WERI-Rb-1 (cell line): ENCODE results near the gene INTS14.

Experiments used
- DNase-seq: peaks from one replicate; pipeline ENCODE4 v3.0.0-alpha.2; 2020
- H3K27ac ChIP-seq: fragments of 250-450 bp; sonication (Bioruptor Pico); 2 replicates; pipeline ENCODE4 v1.5.1; 2020; ENCODE audit warnings: mild to moderate bottlenecking, moderate library complexity
- H3K27me3 ChIP-seq: fragments of 250-450 bp; sonication (Bioruptor Pico); 2 replicates; pipeline ENCODE4 v1.5.1; 2021; ENCODE audit warnings: mild to moderate bottlenecking, low read depth, moderate library complexity; ENCODE audit not compliant: insufficient read depth, severe bottlenecking
- H3K36me3 ChIP-seq: fragments of 250-450 bp; sonication (Bioruptor Pico); 2 replicates; pipeline ENCODE4 v1.5.1; 2020; ENCODE audit warnings: mild to moderate bottlenecking, moderate library complexity
- H3K4me3 ChIP-seq: 2 replicates; pipeline ENCODE4 v1.5.1; 2011; ENCODE audit warnings: low read depth, mild to moderate bottlenecking, control low read depth, low read length
- H3K9me3 ChIP-seq: fragments of 250-450 bp; sonication (Bioruptor Pico); 2 replicates; pipeline ENCODE4 v1.5.1; 2021; ENCODE audit warnings: mild to moderate bottlenecking, moderate library complexity; ENCODE audit not compliant: severe bottlenecking
- TF ChIP-seq, protein P1 (sequence below): IDR thresholded peaks from 2 replicates; pipeline ENCODE4 v1.5.1; 2011; ENCODE audit warnings: low read depth, mild to moderate bottlenecking, control low read depth, inconsistent platforms, low read length

The INTS14 gene

GRCh38 chr15:65576664-65577063, 34.3 kb downstream of the INTS14 start:
- DNase-seq, result no peak
- H3K4me3 ChIP-seq, result no peak overlapping the region
- no peaks in the 10 kb centered on the region for H3K27me3 ChIP-seq

GRCh38 chr15:65571971-65572370, 39.0 kb downstream of the INTS14 start:
- H3K9me3 ChIP-seq, result no peaks in the 10 kb centered on the region
- TF ChIP-seq, protein P1, sequence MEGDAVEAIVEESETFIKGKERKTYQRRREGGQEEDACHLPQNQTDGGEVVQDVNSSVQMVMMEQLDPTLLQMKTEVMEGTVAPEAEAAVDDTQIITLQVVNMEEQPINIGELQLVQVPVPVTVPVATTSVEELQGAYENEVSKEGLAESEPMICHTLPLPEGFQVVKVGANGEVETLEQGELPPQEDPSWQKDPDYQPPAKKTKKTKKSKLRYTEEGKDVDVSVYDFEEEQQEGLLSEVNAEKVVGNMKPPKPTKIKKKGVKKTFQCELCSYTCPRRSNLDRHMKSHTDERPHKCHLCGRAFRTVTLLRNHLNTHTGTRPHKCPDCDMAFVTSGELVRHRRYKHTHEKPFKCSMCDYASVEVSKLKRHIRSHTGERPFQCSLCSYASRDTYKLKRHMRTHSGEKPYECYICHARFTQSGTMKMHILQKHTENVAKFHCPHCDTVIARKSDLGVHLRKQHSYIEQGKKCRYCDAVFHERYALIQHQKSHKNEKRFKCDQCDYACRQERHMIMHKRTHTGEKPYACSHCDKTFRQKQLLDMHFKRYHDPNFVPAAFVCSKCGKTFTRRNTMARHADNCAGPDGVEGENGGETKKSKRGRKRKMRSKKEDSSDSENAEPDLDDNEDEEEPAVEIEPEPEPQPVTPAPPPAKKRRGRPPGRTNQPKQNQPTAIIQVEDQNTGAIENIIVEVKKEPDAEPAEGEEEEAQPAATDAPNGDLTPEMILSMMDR, result no peak
- DNase-seq, result no peak
- no peaks in the 10 kb centered on the region for H3K27me3 ChIP-seq
- no peak overlapping the region for H3K27ac ChIP-seq
- no peak overlapping the region for H3K4me3 ChIP-seq
- H3K36me3 ChIP-seq, result peaks cover 87% of the 10 kb centered on the region

More at GRCh38 chr15:65576664-65577063, 34.3 kb downstream of the INTS14 start:
- H3K36me3 ChIP-seq, result peaks cover 54% of the 10 kb centered on the region
- H3K27ac ChIP-seq, result no peak overlapping the region
- TF ChIP-seq, protein P1, result no peak
- no peaks in the 10 kb centered on the region for H3K9me3 ChIP-seq

DNA sequence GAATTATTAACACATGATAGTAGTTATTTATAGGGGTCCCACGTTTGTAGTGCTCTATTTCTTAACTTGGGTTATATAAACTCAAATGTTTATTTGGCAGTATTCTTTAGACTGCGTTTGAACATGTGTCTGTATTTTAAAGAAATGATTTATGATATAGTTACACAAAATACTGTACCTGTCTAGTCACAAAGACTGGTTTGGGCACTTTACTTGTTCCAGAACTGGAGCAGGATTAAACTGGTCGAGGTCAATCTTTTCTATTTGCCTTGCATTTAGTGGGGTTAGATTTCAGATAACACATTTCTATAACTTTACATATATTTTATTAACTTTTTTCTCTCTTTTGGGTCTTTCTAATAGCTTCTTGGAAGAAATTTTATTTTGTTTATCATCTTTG, 41.2 kb downstream of the INTS14 start:
- no peak overlapping the region for H3K4me3 ChIP-seq
- no peaks in the 10 kb centered on the region for H3K9me3 ChIP-seq
- H3K27me3 ChIP-seq, result no peaks in the 10 kb centered on the region
- peaks cover 91% of the 10 kb centered on the region for H3K36me3 ChIP-seq
- no peak overlapping the region for H3K27ac ChIP-seq
- TF ChIP-seq, protein P1, result no peak
- DNase-seq, result no peak

DNA sequence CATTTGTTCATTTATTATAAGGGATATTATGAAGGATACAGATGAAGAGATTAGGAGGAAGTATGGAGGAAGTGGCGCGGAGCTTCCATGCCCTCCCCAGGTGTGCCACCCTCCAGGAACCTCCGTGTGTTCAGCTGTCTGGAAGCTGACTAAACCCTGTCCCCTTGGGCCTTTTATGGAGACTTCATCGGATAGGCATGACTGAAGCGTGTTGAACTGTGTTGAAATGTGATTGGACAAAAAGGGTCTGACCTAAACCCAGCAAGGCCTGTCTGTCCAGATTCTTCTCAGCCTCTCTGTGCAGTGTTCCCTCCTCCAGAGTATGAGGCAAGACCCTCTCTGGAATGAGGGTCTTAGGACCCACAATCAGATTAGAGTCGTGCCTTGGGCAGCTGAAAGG, 49.0 kb downstream of the INTS14 start:
- Histone ChIP-seq H3K27me3 (no peaks in the 10 kb centered on the region), H3K9me3 (no peaks in the 10 kb centered on the region), H3K4me3 (no peak overlapping the region), H3K27ac (no peak overlapping the region), H3K36me3 (peaks cover 94% of the 10 kb centered on the region)
- TF ChIP-seq, protein P1, result no peak
- no peak for DNase-seq

DNA sequence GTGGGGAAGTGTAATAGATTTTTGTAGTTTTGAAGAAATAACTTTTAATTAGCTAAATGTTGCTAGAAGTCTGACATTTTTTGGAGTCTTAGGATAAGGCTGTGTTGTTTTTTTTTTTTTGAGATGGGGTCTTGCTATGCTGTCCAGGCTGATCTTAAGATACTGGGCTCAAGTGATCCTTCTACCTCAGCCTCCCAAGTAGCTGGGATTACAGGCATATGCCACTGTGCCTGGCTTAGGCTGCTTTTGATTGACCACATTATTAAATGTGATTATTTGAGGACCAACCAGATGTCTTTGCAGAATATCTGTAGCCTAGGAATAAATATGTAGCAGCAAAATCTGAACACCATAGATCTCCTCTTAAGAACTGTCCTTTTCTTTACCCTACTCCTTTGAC, 51.0 kb downstream of the INTS14 start:
- Histone ChIP-seq H3K27ac (no peak overlapping the region), H3K36me3 (peaks cover 94% of the 10 kb centered on the region), H3K9me3 (no peaks in the 10 kb centered on the region), H3K4me3 (no peak overlapping the region), H3K27me3 (no peaks in the 10 kb centered on the region)
- DNase-seq, result no peak
- TF ChIP-seq, protein P1, result no peak

DNA sequence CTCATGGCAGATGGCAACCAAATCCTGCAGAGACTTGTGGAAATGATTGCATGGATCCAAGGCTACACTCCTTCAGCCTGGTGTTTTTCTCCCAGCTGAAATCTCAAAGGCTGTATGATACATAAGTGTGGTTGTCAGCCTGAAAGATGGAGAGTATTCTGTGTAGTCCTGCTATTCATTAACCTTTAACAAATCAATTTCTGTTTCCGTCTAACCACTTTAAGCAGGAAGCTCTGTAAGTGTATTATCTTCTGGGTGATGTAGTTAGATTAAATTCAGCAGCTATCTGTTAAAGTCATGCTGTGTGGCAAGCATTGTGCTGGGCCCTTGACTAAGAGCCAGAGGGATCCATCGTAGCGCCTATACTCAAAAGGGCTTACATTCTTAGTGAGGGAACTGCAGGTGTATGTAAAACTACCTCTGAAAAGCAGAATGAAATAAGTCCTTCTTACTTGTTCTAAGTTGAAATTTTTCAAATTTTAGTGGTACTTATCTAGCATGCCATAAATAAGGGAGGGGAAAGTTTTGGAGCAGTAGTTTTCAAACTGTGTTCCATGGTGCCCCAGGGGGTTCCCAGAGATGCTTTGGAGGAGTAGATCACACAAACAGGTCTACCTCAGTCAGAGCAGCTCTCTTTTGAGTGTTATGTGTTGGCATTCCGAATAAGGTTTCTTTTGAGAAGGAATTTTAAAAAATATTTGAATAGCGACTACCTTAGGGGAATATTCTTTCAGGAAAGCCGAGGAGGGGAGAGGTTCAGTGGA, 51.8 kb downstream of the INTS14 start:
- peaks cover 94% of the 10 kb centered on the region for H3K36me3 ChIP-seq
- H3K27me3 ChIP-seq, result no peaks in the 10 kb centered on the region
- no peak overlapping the region for H3K27ac ChIP-seq
- TF ChIP-seq, protein P1, result no peak
- H3K4me3 ChIP-seq, result no peak overlapping the region
- H3K9me3 ChIP-seq, result no peaks in the 10 kb centered on the region
- no peak for DNase-seq
